Choroid plexus epithelial cell (primary cell): ENCODE results near the gene OR4S1.
A peak's percentile ranks its signal among the peaks of the same experiment; 100 is the strongest.
"Not testable (repeated sequence)": the region's sequence is repeated elsewhere in the genome, so short reads cannot be mapped to it uniquely, and the experiment has no call there.

Experiments
- DNase-seq: peaks from one replicate; pipeline ENCODE4 v3.0.0-alpha.2; 2010; ENCODE audit warnings: low read depth
- H3K4me3 ChIP-seq: 2 replicates; pipeline ENCODE4 v1.5.1; 2011; ENCODE audit warnings: low read depth, mild to moderate bottlenecking, control low read depth, low read length, moderate library complexity
- CTCF ChIP-seq: conservative IDR thresholded peaks from 2 replicates; pipeline ENCODE4 v1.5.1; 2011; ENCODE audit warnings: low read depth, mild to moderate bottlenecking, control low read depth, inconsistent platforms, low read length, moderate library complexity

The OR4S1 gene

GRCh38 chr11:48305923-48306322 is at the start of gene OR4S1:
TSS of gene OR4S1 (plus strand) at chr11:48306223. CDS start at chr11:48306223, 0 bp downstream.
- TF ChIP-seq CTCF = no peak
- H3K4me3 ChIP-seq = no peak within 1 kb of the TSS
- DNase-seq = no peak

- DNase-seq = no peak
- H3K4me3 ChIP-seq = no peak overlapping the region
- no peak for TF ChIP-seq CTCF
Measured at GRCh38 chr11:48261600-48261999, 44.4 kb upstream of the OR4S1 start.

- no peak for TF ChIP-seq CTCF
- no peak within 1 kb of the TSS for H3K4me3 ChIP-seq
- no peak for DNase-seq
Measured at GRCh38 chr11:48263423-48263911, 42.6 kb upstream of the OR4S1 start, which contains the start of gene OR4X1. TSS of gene OR4X1 (plus strand) at chr11:48263861. CDS start at chr11:48263861, 0 bp downstream.

- DNase-seq = no peak
- no peak overlapping the region for H3K4me3 ChIP-seq
- TF ChIP-seq CTCF = no peak
Measured at GRCh38 chr11:48270621-48271020, 35.4 kb upstream of the OR4S1 start.

- no peak for DNase-seq
- no peak overlapping the region for H3K4me3 ChIP-seq
- TF ChIP-seq CTCF = no peak
Measured at GRCh38 chr11:48272606-48273005, 33.4 kb upstream of the OR4S1 start.

- H3K4me3 ChIP-seq = no peak overlapping the region
- peak; percentile 83 for TF ChIP-seq CTCF
- peak; percentile 61 for DNase-seq
Measured at GRCh38 chr11:48307760-48308386, 1.9 kb downstream of the OR4S1 start.

- not testable (repeated sequence) for H3K4me3 ChIP-seq, DNase-seq
Measured at GRCh38 chr11:48313590-48313989, 7.6 kb downstream of the OR4S1 start.

GRCh38 chr11:48319813-48320212 is 13.8 kb downstream of the OR4S1 start:
- not testable (repeated sequence) for DNase-seq

GRCh38 chr11:48324620-48325019 is 18.6 kb downstream of the OR4S1 start, which contains the start of gene OR4C3:
TSS of gene OR4C3 (plus strand) at chr11:48324920. CDS start at chr11:48325022, 102 bp downstream.
- not testable (repeated sequence) for H3K4me3 ChIP-seq

More at GRCh38 chr11:48319813-48320212, 13.8 kb downstream of the OR4S1 start:
- not testable (repeated sequence) for H3K4me3 ChIP-seq

More at GRCh38 chr11:48324620-48325019, 18.6 kb downstream of the OR4S1 start, which contains the start of gene OR4C3:
- DNase-seq = not testable (repeated sequence)
